GM11168 (cell line): ENCODE measurements around the gene NT5DC4.

ENCODE experiments used
- in situ Hi-C: fragments of 300-500 bp; cut with MboI; formaldehyde crosslinking; loops from one replicate; pipeline ENCODE4 v1.12.0; 2022; ENCODE audit warnings: low sequenced_read_pairs; ENCODE audit not compliant: unreplicated experiment

The NT5DC4 gene

DNA sequence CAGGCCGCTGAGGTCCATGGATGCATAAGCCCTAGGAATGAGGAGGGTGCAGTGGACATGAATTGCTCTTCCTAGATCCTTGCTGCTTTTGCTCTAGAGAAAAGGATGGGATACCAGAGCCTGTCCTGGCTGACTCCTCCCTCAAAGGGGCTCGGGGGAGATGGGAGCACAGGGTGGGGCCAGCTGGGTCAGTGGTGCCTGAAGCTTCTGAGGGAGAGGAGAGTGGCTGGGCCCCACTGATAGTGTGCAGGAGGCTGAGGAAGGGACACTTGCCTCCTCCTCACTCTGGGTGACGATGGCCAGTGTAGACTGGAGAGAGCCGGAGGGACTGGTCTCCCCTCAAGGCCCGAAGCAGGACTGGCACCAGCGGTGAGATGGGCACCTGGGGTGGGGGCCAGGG, at the start of gene NT5DC4:
Gene NT5DC4, plus strand, starts transcription at position 236 of the 400 bp plus-strand sequence. Its CDS starts 60 bp downstream, at position 296.
- in situ Hi-C loops: loop anchor here (10.0 kb wide), 2 partner anchors 96 to 126 kb away; no protein-coding TSS in a partner anchor

DNA sequence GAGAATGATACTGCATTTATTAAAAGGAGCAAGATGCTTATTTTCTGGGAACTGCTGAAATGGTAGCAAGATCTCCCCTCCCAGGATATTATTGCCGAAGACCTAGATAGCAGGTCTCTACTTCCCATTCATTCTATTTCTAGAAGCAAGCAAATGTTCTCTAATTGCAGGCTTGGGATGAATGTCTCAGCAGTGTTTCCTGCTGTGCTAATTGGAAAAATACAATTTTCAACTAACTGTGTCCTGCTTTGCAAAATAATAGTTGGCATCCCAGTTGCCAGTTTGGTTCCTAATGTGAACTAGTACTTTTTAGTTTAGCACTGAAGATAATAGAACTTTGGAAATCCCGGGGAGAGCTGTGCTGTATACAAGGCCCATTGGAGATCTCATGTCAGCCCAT, 49.0 kb upstream of the NT5DC4 start:
- in situ Hi-C loops: no loop called here

DNA sequence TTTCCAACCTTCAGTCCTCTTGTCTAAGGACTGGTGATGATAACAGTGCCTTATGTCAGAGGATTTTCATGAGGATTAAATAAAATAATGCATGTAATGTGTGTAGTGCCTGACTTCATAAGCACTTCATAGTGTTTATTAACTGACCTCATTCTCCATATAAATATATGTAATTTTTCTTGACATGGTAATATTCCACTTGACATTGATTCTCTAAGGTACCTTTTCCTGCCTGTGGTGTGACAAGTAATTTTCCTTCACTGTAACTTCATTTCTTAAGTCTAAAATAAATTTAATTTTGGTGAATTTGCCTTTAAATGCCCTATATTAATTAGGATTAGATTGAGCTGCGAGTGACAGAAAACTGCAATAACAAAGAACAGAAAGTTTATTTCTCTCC, 47.8 kb upstream of the NT5DC4 start:
- in situ Hi-C loops: no loop called here

DNA sequence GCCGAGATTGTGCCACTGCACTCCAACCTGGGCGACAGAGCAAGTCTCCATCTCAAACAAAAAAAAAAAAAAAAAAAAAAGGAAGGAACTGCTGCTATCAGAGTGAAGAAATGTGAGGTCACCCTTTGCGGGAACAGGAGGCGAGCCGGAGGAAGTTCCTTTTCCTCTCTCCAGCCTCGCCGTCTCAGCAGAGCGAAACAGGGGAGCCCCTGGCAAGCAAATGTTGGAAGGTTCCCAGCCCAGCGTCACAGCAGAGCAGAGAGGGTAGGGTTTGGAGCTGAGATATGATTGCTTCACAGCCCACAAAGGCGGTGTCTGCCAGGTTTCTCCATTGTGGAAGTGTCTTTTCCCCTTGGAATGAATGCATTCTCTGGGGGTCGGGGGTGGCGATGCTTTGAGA, 46.6 kb upstream of the NT5DC4 start:
- in situ Hi-C loops: no loop called here

DNA sequence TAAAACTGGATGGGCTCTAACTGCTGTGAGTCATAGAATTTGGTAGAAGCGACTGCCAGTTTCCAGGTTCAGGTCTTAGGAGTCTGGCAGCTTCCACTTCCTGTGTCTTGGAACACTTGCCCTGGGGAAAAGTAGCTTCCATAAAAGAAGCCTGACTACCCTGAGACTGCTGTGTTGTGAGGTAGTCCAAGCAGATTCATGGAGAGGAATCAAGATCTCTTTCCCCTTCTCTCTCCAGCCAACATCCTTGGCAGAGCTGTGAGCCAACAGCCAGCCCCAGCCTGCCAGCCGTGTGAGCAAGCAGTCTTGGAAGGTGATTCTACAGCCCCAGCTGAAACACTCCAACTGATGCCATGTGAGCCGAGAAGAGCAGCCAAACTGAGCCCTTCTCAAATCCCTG, 41.3 kb upstream of the NT5DC4 start:
- in situ Hi-C loops: no loop called here

DNA sequence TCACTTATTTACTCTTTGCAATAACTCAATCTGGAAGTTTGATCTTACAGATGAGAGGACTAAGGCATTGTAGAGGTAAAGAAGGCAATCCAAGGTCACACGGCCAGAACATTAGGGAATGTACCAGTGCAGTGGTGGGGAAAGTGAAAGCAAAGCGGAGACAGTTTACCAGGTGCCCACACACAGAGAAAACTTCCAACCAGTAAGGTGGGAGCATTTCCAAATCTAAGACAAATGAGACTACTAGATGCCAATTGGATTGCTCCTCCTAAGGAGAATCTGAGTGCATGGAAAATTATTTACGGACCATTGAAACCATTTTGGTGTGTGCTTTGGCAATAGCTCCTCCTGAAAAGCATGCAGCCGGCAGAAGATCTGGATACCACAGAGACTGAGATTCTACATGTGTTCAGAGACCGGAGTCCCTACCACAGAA, 40.1 kb upstream of the NT5DC4 start:
- in situ Hi-C loops: no loop called here

DNA sequence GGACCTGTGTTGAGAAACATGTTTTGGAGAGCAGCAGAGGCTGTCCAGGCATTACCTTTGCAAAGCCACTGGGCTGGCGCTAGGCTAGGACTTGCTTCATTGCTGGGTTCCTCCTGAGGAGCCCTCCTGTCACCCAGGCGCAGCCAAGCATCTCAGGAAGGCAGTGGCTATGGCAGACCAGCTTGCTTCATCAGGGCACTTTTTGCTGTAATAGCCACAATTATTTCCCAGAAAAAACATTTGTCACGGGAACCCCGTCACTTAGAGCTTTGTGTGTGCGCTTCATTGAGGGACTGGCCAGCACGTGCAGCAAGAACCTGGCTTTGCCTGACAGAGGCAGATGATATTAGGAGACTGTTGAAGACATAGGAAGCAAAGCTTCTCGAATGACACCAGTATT, 38.7 kb upstream of the NT5DC4 start:
- in situ Hi-C loops: no loop called here

DNA sequence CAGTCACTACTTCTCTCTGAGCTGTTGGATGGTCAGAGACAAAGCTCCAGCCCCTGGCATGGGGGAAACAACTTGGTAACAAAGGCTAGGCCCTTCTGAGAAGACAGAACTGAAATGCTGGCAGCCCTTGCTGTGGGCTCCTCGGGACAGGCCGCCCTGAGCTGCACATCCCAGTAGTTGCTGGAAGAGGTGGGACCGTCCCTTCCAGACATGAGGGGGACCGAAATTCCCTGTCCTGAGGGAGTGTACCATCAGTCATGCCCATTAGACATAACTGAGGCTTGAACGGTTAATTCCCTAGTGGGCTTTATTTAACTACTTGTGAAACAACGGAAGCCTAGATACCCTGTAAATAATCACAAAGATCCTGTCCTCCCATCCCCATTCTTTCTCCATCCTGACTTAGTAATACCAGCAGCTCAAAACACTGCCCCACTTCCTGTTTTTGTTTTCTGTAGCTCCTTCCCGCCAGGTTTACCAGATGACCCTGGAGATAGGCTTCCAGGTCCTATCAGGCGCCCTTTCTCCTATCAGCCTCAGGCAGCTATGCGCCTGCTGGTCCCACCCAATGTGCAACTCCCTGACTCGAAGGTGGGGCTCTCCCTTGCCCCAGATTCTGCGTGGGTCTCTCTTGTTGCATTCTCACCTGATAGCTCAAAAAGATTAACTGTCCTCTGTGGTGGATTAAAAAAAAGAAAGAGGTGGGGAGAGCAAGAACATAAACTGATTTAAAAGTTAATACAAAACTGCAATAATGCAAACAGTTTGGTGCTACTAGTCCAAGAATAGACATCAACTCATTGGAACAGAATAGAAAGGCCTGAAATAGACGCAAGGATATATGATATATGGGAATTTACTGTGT, 37.0 kb upstream of the NT5DC4 start:
- in situ Hi-C loops: no loop called here

DNA sequence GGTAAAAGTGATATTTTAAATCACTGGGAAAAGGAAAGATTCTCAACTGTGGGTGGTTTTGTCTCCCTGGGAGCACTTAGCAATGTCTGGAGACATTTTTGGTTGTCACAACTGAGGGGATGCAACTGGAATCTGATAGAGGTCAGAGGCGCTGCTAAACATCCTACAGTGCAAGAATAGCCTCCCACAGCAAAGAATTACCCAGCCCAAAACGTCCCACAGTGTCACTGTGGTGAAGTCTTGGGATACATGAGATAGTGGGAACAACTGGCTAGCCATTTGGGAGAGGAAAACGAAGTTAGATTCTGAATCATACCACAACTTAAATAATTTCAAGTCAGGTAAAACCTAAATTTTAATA, 36.4 kb upstream of the NT5DC4 start:
- in situ Hi-C loops: no loop called here

DNA sequence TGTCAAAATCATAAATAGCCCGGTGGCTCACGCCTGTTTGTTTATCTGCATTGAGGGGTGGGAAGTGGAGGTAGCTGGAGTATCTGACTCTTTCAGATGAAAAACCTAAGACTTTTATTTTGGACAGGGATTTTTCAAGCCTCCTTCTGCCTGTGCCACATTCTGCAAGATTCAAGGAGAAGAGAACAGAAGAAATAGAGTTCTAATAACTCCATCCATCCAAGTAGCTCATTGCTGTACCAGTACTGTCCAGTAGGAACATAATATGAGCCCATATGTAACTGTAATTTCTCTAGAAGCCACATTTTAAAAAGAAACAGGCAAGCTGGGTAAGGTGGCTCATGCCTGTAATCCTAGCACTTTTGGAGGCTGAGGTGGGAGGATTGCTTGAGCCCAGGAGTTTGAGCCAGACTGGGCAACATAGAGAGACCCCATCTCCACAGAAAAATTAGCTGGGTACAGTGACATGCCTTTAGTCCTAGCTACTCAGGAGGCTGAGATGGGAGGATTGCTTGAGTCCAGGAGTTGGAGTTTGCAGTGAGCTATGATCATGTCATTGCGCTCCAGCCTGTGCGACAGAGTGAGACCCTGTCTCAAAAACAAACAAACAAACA, 35.4 kb upstream of the NT5DC4 start:
- in situ Hi-C loops: no loop called here

DNA sequence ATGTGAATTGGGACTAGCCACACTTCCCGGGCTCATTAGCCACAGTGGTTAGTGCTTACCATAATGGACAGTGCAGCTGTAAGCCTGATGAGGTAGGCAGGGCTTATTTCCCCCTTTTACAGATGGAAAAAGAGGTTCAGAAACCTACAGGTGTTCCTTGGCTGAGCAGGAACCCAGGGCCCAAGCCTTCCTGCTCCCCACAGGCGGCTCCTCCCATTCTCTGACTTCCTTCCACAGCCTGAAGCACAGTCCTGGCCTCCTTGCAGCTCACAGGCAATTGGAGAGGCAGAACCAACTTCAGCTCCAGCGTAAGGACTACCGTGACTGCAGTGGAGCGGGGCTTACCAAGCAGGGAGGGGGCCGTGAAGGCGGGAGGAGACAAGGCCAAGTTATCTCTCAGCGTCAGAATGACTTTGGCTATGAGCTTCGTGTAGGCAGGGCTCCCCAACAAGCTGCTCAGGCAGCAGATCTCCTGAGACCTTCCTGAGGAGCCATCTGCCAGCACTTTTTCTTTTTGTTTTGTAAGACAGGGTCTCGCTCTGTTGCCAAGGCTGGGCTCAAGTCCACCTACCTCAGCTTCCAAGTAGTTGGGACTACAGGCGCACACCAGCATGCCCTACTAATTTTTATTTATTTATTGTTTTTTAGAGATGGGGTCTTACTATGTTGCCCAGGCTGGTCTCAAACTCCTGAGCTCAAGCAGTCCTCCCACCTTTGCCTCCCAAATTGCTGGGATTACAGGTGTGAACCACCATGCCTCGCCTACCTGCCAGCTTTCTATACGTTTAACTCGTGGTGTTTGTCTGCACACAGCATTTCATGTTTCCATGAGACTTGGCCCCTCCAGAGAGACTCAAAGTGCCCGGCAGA, 34.2 kb upstream of the NT5DC4 start:
- in situ Hi-C loops: no loop called here

DNA sequence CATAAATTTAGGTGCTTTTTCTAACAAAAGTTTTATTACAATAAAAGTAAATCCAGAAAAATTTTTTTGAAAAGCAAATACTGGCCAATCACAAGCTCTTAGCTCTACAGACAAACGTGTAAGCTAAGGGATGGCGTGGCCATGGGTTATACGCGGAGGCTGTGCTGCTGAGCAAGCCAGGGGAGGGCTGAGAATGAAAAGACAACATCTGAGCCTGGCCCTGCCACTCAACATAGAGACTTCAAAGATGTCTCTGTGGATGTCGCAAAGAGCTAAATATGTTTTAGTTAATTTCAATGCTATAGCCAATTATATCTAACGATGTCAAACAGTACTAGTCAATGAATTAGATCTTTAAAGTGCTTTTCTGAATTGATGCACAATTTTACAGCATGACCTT, 33.3 kb upstream of the NT5DC4 start:
- in situ Hi-C loops: no loop called here

DNA sequence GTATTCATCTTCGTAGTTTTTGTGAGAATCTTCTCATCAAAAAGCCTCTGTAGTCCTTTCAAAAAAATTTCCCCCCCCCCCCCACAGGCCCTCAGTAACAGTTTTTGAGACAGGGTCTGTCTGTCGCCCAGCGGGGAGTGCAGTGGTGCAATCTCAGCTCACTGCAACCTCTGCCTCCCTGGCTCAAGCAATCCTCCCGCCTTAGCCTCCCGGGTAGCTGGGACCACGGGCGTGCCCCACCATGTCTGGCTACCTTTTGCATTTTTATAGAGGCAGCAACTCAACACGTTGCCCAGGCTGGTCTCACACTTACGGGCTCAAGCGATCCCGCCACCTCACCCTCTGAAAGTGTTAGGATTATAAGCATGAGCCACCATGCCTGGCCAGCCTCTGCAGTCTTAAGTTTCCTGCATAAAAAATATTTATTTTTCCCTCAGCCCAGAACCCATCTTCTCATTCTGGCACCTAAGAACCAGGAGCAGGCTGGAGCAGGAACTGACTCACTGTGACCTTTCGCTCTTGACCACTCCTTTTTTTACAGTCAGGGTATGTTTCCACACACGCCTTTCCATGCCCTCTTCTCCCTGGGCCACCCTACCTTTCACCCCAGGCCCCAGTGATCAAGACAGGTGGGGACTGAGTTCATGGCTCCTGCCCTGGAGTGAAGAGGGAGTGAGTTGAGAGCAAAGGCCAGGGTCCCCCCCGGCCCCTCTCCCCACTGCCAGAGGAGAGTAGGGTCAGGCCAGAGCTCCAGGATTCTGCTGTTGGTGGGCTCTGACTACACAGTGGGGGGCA, 32.5 kb upstream of the NT5DC4 start:
- in situ Hi-C loops: no loop called here

DNA sequence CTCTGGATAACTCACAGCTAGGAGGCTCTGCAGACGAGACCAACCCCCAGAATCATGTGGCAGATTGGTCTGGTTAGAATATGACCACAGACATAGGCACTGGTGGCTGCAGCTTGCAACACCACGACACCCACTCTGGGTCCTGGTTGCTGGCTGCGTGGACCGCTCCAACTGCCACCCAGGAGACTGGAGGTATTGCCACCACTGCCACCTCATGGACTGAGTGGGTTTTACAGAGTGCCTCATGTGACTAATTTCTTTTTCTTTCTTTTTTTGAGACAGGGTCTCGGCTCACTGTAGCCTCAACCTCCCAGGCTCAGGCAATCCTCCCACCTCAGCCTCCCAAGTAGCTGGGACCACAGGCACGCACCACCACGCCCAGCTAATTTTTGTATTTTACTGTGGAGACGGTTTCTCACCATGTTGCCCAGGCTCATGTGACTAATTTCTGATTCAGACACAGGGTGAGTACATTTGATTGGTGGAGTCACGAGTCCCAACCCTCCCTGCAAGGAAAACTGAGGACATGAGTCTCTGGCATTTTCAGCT, 29.9 kb upstream of the NT5DC4 start:
- in situ Hi-C loops: no loop called here

DNA sequence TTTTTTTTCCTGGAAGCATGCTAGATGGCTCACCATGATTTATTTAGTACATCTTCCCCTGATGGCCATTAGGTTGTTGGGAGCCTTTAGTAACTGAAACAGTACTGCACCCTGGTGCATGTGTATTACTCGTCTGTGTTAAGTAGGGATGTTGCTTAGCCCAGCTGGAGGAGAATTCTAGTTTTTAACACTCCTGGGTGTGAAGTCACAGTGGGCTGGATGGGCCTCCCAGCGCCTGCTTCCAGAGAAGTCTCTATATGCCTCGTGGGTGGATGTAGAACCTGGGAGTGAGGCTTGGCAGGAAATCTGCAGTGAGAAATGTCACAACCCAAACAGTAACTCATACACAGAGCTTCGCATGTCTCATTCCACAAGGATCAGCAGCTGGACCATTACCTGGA, 28.9 kb upstream of the NT5DC4 start:
- in situ Hi-C loops: no loop called here

DNA sequence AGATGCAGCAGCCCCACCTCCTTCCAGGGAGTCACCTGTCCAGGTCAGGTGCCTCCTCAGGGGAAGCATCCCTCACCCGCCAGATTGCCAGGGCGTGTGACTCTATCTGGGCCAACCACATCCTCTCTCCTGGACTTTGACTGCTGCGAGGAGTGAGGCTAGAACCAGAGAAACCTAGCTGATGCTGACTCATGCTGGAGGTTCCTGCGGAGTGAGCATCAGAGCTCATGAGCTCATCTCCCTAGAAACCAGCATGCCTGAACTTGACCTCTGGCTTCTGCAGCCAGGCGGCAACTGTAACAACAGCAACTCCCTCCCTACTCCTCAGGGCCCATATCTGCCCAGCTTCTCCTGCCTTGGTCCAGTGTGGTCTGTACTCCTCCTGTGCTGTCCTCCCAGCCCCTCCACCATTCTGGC, 28.3 kb upstream of the NT5DC4 start:
- in situ Hi-C loops: no loop called here

DNA sequence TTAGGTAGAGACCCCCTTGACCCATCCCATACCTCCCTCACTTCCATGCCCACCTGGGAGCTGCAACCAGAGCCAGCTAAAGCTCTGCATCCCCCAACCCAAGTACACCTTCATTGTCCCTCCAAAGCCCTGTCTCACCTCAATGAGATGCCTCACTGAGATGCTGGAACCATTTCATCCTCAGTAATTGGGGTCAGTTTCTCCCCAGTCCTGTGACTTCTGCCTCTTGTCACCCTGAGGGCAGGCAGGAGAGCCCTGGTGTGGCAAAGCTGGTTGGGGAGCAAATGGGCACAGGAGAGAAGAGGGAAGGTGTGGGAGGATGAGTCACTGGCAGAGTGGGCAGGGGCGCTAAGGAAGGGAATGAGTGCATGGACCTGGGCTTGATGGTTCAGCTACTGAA, 27.9 kb upstream of the NT5DC4 start:
- in situ Hi-C loops: no loop called here

DNA sequence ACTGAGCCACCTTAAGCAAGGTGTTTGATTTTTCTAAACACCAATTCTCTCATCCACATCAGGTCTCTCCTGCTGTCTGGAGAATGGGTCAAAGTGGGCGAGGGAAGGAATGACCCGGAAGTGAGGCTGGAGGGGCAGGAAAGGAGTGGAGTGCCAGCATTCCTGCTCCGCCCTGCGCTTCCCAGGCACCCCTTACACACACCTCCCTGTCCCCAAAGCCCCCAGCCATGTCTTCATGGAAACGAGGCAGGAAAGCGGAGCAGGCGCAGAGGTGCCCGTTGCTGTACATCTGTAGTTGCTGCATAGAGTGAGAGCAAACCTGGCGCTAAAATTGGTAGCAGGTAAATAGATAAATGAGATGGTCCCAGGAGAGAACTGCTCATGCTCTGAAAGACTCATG, 27.2 kb upstream of the NT5DC4 start:
- in situ Hi-C loops: no loop called here

DNA sequence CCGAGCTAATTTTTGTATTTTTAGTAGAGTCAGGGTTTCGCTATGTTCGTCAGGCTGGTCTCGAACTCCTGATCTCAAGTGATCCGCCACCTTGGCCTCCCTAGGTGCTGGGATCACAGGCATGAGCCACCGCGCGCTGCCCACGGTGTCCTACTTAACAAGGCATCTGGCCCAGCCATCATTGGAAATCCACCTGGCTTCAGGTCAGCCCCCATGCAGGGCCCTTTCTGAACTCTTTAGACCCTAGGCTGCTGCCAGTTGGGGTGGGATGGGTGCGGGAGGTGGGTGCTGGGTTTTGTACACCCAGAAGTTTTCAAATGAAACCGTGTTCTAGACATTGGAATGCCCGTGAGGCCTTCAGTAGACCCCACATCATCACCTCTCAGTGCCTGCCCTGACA, 26.6 kb upstream of the NT5DC4 start:
- in situ Hi-C loops: no loop called here
